Type B pancreatic cell (in vitro differentiated cells): ENCODE data around the gene ZPR1. TPM values are rescaled to one million over a fixed set of nuclear protein-coding genes. Genes with fewer than 3 reads are reported as not detected.

Experiments used
- DNase-seq: peaks from one replicate; pipeline ENCODE4 v3.0.0; 2021; ENCODE audit warnings: mixed read lengths; ENCODE audit not compliant: unreplicated experiment; ENCODE audit errors: extremely low spot score
- H3K27ac Mint-ChIP-seq: 2 replicates; pipeline ENCODE4 v1.8.0; 2021; ENCODE audit warnings: mild to moderate bottlenecking, mixed read lengths
- H3K27me3 Mint-ChIP-seq: 2 replicates; pipeline ENCODE4 v1.8.0; 2021; ENCODE audit warnings: mixed read lengths
- H3K36me3 Mint-ChIP-seq: 2 replicates; pipeline ENCODE4 v1.8.0; 2021; ENCODE audit warnings: mixed read lengths
- H3K4me1 Mint-ChIP-seq: one replicate; pipeline ENCODE4 v1.8.0; 2021; ENCODE audit warnings: mixed read lengths; ENCODE audit not compliant: unreplicated experiment
- H3K4me3 Mint-ChIP-seq: 2 replicates; pipeline ENCODE4 v1.8.0; 2021; ENCODE audit warnings: mild to moderate bottlenecking, mixed read lengths
- H3K9me3 Mint-ChIP-seq: 2 replicates; pipeline ENCODE4 v1.8.0; 2021; ENCODE audit warnings: mixed read lengths
- CTCF ChIP-seq: fragments of 200-600 bp; sonication (generic); conservative IDR thresholded peaks from 2 replicates; pipeline ENCODE4 v1.5.0; 2021; ENCODE audit warnings: antibody characterized with exemption, mild to moderate bottlenecking
- total RNA-seq: library from RNA; stranded (reverse); gene quantifications from 2 replicates; pipeline ENCODE4 v1.2.1, GENCODE V29; 2021; ENCODE audit warnings: low replicate concordance

Gene ZPR1
- total RNA-seq, 1 donor from 2014 or later = 41.2 TPM

- TF ChIP-seq CTCF = no peak
- no peak overlapping the region for H3K4me3 Mint-ChIP-seq
- H3K27ac Mint-ChIP-seq = no peak overlapping the region
- DNase-seq = no peak
- H3K36me3 Mint-ChIP-seq = no peaks in the 10 kb centered on the region
- H3K9me3 Mint-ChIP-seq = no peaks in the 10 kb centered on the region
- H3K4me1 Mint-ChIP-seq = peaks cover 14% of the 10 kb centered on the region
- H3K27me3 Mint-ChIP-seq = peaks cover 3% of the 10 kb centered on the region
These were observed 4.5 kb upstream of the ZPR1 start for GRCh38 chr11:116792144-116792868.

- no peak for TF ChIP-seq CTCF
- DNase-seq = no peak
- H3K4me3 Mint-ChIP-seq = peak within 1 kb of the TSS; percentile 77
- H3K27me3 Mint-ChIP-seq = peaks cover 3% of the 10 kb centered on the region
- H3K9me3 Mint-ChIP-seq = no peaks in the 10 kb centered on the region
- H3K4me1 Mint-ChIP-seq = peaks cover 19% of the 10 kb centered on the region
- peak within 1 kb of the TSS; percentile 77 for H3K27ac Mint-ChIP-seq
- H3K36me3 Mint-ChIP-seq = peaks cover 4% of the 10 kb centered on the region
These were observed 4.0 kb upstream of the ZPR1 start, which contains the start of gene APOA5 for GRCh38 chr11:116791813-116792143. APOA5 (minus strand) TSS chr11:116791879; CDS start chr11:116791860, 19 bp downstream.

GRCh38 chr11:116791002-116791812 is 3.4 kb upstream of the ZPR1 start:
- peak overlapping the region; percentile 77 for H3K27ac Mint-ChIP-seq
- H3K4me1 Mint-ChIP-seq = peaks cover 21% of the 10 kb centered on the region
- TF ChIP-seq CTCF = peak; percentile 93
- no peaks in the 10 kb centered on the region for H3K9me3 Mint-ChIP-seq
- H3K36me3 Mint-ChIP-seq = peaks cover 4% of the 10 kb centered on the region
- H3K27me3 Mint-ChIP-seq = peaks cover 3% of the 10 kb centered on the region
- peak; percentile 86 for DNase-seq
- peak overlapping the region; percentile 77 for H3K4me3 Mint-ChIP-seq

GRCh38 chr11:116790167-116791001 is 2.6 kb upstream of the ZPR1 start:
- Mint-ChIP-seq H3K36me3 (peaks cover 9% of the 10 kb centered on the region), H3K4me1 (peaks cover 21% of the 10 kb centered on the region), H3K27me3 (peaks cover 3% of the 10 kb centered on the region), H3K27ac (no peak overlapping the region), H3K9me3 (no peaks in the 10 kb centered on the region), H3K4me3 (peak overlapping the region; percentile 77)
- DNase-seq = no peak
- TF ChIP-seq CTCF = no peak

GRCh38 chr11:116788975-116789374 is 1.2 kb upstream of the ZPR1 start:
- no peak for DNase-seq
- no peak for TF ChIP-seq CTCF
- peaks cover 21% of the 10 kb centered on the region for H3K4me1 Mint-ChIP-seq
- peaks cover 15% of the 10 kb centered on the region for H3K36me3 Mint-ChIP-seq
- H3K27ac Mint-ChIP-seq = peak overlapping the region; percentile 70
- H3K27me3 Mint-ChIP-seq = peaks cover 3% of the 10 kb centered on the region
- peak overlapping the region; percentile 99 for H3K4me3 Mint-ChIP-seq
- no peaks in the 10 kb centered on the region for H3K9me3 Mint-ChIP-seq
